ENCODE measurements around the gene APOLD1.
"Not testable (repeated sequence)": the region's sequence is repeated elsewhere in the genome, so short reads cannot be mapped to it uniquely, and the experiment has no call there.

APOLD1 gene, protein sequence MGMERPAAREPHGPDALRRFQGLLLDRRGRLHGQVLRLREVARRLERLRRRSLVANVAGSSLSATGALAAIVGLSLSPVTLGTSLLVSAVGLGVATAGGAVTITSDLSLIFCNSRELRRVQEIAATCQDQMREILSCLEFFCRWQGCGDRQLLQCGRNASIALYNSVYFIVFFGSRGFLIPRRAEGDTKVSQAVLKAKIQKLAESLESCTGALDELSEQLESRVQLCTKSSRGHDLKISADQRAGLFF

DNA sequence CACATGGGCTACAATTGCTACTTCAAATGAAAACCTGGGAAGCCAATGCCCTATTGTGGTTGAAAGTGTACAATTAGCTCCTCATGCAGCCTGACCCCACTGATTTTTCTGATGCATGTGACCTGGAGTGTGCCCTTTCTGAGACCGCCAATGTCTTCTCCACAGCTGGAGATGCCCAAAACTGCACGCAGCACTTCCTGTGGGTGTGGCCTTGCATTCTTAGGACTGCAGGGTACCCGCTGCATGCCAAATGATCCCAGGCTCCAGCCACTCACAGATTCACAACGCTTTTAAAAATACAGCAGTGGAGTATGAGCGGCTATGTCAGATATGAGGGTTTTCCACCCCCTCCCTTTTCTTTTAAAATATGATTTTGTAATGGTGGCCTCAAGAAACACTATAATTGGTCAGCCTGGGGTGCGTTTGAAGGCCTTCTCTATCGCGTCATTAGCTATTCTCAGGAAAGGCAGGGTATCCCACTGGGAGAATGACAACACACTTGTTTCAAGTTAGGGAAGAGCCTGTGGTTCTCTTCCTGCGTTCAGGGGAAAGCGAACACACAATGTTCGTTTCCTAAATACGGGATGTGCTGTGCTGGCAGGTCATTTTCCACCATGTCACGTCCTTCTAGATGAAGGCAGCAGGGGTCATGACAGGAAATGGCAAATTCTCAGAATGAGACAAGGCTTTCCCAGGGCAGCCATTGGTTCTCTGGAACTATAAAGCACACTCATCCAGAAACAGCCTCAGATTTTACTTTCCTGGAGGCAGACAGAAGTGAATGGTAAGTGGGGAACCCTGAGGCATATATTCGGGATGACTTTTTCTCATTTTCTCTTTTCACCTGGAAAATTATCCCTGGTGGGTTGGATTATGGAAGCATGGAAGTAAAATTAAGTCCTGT, at the start of gene APOLD1:
APOLD1 (plus strand) TSS at position 749 of the 904 bp plus-strand sequence; CDS start at position 782, 33 bp downstream.
- peak in 1 of 2 experiments; percentile 20 for DNase-seq

DNA sequence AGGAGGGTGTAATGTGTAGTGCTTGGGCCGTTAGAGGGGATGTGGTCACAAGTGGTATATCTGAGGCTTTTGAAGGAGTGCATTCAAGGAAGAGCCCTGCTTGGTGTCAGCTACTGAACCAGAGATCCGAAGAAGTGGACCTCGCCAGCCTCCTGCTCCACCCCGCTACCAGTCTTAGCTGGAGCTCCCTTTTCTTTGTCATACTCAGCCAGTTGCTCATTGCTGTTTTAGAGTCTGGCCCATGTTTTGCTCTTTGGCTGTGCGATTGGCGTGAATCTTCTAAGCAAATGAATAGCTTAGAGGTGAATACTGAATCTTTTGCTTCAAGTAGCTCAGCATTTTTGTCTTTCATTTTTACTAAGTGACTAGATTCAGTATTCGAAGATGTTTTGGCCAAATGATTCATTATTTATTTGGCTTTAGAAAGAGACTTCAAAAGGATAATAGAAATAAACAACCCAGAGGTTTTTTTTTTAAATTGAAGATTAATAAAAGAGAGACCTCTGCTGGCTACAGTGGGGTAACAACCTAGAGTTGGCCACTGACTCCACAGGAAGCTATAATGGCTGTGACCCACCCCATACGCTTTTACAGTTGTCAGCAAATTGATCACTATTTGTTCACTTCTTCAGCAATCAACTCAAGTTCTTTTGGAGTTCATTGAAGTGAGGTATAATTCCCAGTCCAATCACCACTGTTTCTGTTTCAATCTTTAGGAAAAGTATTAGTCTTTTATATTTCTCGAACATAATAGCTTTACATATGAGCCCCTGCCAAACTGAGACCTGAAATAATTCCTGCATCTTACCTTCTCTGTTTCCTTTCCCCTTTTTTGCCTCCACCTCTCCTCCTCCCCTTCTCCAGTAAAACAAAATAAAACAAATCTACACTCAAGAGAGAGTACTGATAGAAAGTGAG, 48.4 kb upstream of the APOLD1 start:
- peak; percentile 25 to 48 for DNase-seq

DNA sequence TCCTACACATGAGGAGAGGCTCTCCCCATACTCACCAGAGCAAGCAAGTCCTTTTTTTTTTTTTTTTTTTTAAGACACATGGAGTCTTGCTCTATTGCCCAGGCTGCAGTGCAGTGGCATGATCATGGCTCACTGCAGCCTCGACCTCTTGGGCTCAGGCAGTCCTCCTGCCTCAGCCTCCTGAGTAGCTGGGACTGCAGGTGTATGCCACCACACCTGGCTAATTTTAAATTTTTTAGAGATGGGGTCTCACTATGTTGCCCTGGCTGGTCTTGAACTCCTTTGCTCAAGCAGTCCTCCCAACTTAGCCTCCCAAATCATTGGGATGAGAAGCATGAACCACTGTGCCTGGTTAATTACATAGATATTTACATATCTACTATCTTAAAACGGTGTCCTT, 47.3 kb upstream of the APOLD1 start:
- DNase-seq: not testable (repeated sequence)

DNA sequence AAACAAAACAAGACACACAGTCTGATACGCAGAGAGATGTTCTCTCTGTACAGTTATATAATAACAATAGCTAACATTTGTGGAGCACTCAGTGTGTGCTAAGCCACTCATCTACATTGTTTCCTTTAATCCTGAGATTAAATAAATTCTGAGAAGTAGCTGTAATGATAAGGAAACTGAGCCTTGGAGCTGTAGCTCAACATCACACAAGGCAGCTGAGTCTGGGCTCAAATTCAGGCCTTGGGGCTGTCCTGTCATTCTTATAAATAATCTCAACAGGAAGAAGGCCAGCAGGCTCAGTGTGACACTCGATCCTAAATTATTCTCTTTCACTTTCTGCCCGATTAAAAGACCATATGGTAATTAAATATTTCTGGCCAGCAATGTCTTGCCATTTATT, 43.8 kb upstream of the APOLD1 start:
- no peak for DNase-seq

DNA sequence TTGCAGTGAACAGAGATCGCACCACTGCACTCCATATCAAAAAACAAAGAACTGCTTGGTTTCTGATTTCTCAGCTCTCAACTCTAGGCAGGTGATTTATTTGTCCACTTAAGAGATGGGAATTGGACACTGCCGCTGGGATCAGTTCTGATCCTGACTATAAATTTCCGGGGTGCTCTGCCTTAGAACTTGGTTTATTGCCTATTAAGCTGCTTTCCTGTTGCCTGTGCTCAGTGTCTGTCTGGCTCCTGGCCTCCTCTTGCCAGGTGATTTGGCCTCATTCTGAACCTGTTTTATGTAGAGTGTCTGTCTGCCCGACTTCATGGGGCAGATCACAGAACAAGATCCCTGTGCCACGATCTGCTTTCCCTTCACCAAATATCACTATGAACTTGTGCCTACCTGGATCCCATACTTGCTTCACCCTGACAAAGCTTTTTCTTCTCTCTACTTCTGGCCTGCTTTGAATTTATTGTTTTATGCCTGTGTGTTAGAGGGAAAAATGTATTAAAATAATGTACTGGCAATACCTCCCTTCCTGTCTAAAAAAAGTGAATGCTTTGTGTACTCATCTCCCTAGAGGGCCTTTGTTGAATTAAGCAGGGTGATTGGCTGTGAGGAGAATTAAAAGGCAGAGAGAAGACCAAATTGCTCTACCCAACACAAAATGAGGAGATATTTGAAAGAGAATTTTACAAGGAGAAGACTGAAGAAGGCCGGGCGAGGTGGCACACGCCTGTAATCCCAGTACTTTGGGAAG, 40.7 kb upstream of the APOLD1 start:
- no peak for DNase-seq

DNA sequence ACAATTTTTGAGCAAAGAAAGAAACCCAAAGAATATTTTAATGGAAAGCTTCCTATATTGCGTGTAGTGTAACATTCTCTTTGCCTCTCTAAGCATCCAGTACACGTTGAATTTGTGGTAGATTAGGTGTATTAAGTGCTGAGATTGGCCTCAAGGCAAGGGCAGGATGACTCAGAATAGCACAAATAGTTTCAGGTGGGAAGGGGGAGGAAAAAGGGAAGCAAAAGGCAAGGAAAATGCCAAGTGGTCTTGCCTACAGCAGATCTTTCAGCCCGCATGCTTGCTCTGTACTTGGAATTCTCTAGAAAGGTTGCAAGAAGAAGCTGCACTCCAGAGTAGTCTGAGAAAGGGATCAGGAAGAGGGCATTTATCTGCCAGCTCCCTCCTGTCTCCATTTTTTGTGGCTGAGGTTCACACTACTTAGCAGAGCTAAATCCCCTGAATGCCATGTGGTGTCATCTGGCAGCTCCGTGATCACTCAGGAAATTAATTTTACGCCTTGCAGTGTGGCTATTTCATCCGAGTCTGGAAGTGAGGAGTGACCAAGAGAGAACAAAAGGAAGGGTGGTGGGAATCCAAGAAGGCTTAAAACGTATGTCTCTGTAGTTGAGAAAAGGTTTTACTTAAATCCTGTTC, 39.8 kb upstream of the APOLD1 start:
- no peak for DNase-seq

DNA sequence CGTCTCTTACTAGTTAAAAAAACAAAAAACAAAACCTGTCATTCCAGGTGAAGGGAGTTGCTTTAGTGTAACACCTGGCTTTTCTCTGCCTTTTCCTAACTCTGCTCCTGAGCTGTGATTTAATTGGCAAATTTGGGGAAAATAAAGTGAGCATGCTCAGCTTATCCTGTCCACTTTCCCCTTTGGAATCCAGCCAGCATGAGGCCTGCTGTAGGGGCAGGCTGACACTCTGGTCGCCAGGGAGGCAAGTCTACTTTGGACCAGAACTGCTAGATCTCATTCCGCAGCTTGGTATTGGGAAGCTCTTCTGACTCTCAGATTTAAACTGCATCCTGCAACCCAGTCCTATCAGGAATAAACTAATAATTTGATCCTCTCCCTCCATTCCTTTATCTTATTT, 38.2 kb upstream of the APOLD1 start:
- DNase-seq: no peak

DNA sequence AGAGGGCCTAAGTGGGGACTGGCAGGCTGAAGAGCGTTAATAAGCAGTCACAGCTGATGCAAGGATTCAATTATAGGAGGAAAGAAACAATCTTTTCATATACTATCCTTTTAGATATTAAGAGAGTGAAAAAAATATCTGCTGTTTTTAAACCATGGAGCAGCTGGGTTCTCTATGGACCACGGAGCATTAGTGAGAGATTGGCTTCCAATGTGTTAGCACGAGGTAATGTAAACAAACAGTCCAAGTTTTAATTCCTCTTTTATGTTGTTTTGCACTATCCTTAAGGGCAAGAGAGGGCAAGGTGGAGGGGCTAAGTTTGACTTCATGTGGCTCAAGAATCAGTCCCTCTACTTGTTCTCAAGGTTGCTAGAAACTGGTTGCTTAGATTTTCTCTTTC, 37.4 kb upstream of the APOLD1 start:
- DNase-seq: no peak

DNA sequence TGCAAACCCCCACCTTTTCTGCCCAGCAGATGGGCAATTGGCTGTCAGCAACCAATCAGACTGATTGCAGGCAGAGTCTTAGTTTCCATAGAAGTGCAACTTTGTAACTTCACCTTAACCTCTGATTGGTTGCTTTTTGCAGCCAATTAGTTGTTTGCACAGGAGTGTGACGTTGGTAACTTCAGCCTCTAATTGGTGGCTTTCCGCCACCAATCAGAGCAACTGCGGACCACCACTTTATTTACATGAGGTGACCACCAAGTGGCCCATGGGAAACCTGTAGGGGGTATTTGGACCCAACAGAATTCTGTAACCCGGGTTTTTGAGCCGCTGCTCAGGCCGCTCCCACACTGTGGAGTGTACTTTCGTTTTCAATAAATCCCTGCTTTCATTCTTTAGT, 36.0 kb upstream of the APOLD1 start:
- DNase-seq: no peak

DNA sequence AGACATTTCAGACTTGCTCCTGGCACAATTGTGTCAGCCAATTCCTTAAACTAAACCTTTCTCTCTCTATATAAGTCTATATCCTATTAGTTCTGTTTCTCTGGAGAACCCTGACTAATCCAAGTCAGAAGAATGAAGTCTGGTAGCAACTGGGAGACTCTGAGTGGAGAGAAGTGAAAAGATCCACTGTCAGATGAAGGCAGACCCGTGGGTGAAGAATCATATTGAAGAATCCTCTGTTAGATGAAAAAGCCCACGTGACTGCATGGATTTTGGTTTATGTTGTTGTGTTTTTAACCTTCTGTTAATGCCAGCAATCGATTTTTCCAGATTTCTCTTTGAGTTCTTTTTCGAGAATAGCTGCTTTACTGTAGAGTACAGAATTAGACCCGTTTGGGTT, 29.5 kb upstream of the APOLD1 start:
- no peak for DNase-seq

DNA sequence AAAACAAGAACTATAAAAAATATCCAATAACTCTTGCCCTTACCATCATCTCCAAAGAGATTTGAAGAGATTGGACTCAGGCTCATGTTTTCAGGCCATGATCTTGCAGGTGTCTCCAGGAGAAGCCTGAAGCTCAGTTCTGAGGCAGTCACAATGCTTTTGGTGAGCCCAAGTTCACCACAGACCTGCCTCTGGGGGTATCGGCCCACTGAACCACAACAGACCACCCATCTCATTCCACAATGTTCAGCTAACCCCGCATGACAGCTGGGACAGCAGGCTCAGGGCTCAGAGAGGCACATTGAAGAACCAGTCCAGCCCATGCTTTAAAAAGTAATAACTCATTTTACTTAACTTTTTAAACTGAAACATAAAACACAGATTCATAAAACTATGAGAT, 28.3 kb upstream of the APOLD1 start:
- DNase-seq: no peak

DNA sequence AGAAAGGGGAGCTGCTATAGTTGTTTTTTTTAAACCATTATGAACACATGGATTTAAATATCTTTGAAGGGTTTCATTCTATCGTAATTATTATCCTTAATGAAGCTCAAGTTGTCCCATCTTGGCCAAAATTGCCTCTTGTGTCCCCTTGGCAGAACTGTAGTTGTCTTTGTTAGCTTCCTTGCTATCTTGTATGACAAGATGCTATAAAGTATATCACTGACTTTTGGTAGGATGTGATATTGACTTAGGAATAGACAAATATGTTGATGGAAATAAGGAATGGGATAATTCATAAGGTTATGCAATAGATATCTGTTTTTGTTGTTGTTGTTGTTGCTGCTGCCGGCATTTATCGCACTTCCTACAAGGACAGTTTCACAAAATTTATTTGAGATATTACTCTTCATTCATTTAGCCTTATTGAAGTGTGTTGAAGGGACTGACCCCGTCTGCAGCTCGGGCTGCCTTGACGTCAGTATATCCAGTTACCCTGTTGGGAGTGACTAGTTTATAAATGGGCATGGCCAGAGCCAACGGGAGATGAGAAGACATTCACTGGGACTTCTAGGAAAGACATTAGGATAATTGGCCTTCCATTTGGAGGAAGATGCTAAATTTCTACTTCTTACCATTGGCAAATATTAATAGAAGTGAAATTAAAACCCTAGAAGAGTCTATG, 26.1 kb upstream of the APOLD1 start:
- DNase-seq: no peak

DNA sequence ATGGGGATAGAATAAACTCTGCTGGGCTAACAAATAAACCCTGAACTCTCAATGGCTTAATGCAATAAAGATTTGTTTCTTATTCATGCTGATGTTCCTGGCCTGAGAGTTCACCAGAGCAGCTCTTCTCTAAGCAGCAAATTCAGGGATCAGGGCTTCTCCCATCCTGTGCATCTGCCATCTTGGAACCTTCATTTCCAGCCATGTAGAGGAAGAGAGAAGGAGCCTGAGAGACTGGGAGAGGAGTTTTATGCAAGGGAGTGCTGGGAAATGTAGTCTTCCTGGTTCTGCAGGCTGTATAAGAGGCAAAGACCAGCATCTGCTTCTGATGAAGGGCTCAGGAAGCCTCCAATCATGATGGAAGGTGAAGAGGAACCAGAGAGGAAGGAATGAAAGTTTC, 20.6 kb upstream of the APOLD1 start:
- DNase-seq: no peak

DNA sequence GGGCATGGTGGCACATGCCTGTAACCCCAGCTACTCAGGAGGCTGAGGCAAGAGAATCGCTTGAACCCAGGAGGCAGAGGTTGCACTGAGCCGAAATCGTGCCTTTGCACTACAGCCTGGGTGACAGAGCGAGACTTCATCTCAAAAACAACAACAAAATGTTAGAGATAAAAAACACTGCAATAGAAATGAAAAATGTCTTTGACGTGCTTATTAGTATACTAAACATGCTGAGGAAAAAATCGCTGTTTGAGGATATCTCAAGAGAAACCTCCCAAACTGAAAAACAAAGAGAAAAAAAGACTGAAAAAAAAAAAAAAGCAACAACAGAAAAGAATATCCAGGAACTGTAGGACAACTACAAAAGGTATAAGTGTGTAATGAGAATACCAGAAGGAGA, 15.2 kb upstream of the APOLD1 start:
- no peak for DNase-seq

DNA sequence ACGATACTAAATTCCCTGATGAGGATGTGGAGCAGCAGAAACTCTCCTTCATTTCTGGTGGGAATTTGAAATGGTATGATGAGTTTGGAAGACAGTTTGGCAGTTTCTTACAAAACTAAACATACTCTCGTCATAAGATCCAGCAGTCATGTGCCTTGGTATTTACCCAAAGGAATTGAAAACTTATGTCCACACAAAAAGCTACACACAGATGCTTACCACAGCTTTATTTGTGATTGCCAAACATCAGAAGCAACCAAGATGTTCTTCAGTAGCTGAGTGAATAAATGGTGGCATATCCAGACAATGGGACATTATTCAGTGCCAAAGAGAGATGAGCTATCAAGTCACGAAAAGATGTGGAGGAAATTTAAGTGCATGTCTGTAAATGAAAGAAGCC, 10.7 kb upstream of the APOLD1 start:
- no peak for DNase-seq

DNA sequence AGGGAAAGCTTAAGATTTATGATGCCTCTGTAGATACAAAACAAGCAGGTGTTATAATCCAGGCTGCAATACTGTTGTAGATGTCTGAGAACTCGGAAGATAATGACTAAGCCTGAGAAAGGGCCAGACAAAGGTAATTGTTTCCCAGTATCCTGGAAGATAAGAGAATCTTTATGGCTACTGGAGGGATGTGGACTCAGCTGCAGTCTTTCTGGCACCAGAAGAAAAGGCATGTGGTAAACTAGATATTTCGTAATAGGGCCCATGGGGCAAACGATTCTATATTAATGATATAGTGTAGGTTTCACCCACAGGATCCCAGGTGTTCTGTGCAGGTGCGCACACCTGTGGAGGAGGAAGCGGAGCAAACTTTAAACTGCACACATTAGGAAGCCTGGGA, 9.2 kb upstream of the APOLD1 start:
- no peak for DNase-seq

DNA sequence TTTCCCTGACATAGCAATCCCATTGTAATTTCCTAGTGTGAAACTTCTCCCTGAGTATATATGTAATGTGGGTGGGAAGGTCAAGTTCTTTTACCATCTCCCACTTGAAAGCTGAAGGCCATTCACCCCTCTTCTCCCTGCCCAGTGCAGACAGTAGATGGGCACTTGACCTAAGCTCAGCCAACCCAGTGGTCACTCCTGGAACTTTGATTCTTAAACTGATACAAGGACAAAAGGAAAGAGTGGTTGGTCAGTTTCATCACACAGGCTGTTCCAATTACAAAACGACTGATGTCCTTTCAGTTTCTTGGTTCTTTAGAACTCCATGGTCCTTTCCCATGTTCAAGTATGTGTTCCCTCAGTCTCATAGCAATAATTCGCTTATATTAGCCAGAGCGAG, 8.4 kb upstream of the APOLD1 start:
- no peak for DNase-seq

DNA sequence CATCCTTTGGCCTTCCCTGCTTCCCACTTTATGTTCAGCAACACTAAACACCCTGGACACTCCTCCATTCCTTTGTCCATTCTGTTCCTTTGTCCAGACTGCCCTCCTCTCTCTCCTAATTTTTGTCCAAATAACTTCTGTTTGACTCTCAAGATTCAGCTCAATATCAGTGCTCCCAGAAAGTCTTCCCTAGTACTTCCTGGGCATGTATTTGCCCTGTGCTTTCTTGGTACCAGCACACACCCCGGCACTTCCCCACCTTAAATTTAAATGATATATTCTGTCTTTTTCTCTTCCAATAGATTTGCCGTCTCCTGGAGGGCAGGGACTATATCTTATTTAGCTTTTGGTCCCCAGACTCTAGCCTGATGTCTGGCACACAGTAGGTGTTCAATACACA, 6.5 kb upstream of the APOLD1 start:
- DNase-seq: no peak

DNA sequence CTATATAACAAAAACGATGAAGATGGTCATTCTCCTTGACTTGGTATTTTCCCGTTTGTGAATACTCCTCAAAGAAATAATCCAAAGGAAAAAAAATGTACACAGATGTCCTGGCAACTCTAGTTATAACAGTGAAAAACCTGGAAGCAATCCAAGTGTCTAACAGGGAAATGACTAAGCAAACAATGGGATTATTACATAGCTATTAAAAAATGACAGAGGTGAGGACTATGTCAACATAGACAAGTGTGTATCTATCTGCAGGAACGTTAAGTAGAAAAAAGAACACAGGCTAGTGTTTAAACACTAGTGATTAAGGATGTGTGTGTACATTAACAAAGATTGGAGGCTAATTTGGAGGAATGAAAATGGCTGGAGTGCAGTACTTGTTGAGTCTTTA, 5.9 kb upstream of the APOLD1 start:
- no peak for DNase-seq

DNA sequence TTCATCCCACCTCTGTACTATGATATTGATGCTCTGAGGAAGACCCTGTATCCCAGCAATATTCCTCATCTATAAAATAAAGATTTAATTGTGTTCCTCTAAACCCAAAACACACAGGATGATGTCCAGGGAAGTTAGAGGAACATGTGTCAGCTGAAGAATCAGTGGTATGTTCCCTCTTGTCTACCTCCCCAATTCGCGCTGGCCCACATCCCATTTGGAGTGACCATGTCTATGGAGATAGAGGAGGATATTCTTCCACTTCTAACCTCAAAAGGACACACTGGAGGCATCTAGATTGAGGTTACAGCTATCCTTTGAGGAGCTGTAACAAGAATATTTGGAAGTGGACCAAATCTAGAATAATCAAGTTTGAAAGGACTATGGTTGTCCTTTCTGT, 1.3 kb upstream of the APOLD1 start:
- no peak for DNase-seq

DNA sequence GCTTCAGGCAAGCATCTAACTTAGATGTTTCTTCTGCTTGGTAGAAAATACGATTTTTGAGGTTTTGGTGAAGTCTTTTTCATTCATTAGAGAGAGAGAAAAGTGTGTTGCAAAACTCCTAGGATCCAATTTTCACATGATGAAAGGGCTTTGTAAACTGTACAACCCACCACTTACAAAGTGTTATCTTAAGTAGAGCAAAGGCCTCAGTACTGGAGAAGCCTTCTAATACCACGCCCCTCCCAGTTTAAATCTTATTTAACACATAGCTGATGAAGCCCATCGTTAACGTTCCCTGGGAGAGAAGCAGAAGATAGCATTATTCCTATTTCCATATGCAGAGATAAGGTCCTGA, 869 bp downstream of the APOLD1 start:
- DNase-seq: no peak

Data from activated CD4-positive, alpha-beta T cell treated with anti-CD3 and anti-CD28 coated beads, Interleukin-2, amount 50 U/mL, for 48 hours (primary cell).